HG02943 (cell line): ENCODE results near the gene SLCO4C1.
"Not testable (repeated sequence)": the region's sequence is repeated elsewhere in the genome, so short reads cannot be mapped to it uniquely, and the experiment has no call there.

ENCODE experiments used
- ATAC-seq: cut with Tn5 transposase; IDR thresholded peaks from one replicate; pipeline ENCODE4 v1.9.1; 2021; ENCODE audit warnings: mild to moderate bottlenecking, low read depth, moderate library complexity; ENCODE audit not compliant: unreplicated experiment

The SLCO4C1 gene, protein sequence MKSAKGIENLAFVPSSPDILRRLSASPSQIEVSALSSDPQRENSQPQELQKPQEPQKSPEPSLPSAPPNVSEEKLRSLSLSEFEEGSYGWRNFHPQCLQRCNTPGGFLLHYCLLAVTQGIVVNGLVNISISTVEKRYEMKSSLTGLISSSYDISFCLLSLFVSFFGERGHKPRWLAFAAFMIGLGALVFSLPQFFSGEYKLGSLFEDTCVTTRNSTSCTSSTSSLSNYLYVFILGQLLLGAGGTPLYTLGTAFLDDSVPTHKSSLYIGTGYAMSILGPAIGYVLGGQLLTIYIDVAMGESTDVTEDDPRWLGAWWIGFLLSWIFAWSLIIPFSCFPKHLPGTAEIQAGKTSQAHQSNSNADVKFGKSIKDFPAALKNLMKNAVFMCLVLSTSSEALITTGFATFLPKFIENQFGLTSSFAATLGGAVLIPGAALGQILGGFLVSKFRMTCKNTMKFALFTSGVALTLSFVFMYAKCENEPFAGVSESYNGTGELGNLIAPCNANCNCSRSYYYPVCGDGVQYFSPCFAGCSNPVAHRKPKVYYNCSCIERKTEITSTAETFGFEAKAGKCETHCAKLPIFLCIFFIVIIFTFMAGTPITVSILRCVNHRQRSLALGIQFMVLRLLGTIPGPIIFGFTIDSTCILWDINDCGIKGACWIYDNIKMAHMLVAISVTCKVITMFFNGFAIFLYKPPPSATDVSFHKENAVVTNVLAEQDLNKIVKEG

DNA sequence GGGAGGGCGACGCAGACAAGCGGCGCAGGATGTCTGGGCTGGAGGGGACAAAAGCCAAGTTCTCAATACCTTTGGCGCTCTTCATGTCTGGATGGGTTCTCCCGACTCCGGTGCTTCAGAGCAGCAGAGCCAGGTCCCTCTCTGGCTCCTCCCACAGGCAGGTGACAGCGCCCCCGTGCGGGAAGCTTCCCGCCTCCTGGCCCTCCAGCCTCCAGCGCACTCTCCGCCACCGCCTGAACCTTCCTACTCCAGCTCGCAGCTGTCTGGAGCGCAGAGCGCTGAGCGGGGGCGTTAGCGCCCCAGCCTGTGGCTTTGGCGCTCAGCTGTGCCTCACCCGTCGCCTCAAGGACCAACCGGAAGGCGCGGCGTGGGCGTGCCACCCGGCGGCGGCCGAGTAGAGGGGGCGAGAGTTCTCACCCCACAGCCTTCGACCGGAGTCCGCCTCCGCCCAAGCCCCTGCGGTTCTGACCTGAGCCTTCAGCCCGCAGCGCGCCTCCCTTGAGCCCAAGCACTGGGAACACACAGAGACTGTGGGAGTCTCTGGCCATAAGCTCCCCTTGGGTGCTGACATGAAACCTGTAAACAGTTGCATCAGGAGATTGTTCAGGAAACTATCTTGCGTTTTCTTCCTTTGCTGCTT is at the start of gene SLCO4C1:
Gene SLCO4C1 (minus strand): TSS at position 107 of the 640 bp plus-strand sequence. CDS start 22 bp downstream, at position 85.
- peak; percentile 95 for ATAC-seq

DNA sequence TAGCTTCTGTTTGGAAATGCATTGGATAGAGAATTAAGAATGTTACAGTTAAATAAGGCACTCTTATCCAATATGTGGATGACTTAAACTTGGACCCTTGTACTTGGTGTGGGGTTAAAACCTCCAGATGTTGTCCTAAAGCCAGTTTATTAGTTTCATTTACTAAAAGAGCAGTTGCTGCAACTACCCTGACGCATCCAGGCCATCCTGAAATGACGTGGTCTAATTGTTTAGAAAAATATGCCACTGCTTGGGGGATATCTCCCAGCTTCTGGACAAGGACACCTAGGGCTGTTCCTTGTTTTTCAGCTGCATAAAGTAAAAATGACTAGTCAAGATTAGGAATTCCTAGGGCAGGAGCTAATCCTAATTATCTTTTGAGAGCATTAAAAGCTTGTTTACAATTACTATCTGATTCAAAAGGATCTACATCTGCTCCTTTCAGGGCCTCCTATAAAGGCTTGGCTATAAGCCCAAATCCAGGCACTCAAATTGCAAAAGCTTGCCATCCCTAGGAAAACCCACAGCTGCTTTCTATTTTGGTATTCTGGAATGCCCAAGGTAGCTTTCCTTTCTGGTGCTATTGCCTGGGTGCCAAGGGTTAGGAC is 45.7 kb upstream of the SLCO4C1 start:
- ATAC-seq: no peak

DNA sequence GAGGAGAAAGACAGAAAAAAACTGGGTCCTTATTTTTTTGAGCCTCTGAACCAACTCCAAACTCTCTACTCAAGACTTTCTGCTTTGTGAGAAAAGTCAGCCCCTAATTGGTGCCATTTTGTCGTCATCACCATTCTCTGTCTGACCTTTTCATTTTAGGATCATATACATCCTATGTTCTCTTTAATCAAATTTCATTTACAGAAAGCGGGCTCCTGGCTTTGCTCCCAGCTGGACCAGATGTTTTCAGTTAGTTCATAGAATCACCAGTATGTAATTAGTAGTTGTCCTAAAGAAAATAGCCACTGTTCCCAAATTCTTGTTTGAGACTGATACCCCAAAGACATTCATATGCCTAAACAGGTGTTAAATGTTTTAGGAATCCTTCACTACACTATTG is 28.6 kb upstream of the SLCO4C1 start:
- no peak for ATAC-seq

DNA sequence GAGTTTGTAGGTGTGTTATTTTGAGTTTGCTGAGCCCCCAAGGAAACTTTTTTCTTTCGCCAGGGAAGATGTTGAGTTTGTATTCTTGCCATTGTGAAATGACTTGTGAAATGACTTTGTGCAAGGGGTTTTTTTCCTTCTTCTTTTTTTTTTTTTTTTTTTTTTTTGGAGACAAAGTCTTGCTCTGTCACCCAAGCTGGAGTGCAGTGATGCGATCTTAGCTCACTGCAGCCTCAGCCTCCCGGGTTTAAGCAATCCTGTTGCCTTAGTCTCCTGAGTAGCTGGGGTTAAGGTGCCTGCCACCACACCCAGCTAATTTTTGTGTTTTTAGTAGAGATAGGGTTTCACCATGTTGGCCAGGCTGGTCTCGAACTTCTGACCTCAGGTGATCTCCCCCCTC is 22.7 kb upstream of the SLCO4C1 start:
- ATAC-seq: not testable (repeated sequence)

DNA sequence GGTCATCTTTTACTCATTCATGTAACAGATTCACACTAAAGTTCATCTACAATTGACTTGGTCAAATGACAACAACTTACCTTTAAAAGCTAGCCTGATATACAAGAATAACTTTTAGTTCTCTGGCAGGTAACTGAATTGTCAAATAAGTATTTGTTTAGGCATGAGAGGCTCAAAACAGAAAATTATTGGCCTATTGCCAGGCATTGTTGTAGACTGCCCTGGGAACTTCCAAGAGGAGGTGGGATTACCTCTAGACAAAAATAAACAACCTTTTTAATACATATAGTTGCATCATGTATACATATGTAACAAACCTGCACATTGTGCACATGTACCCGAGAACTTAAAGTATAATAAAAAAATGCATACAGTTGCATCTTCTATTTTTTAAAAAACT is 18.2 kb upstream of the SLCO4C1 start:
- no peak for ATAC-seq

DNA sequence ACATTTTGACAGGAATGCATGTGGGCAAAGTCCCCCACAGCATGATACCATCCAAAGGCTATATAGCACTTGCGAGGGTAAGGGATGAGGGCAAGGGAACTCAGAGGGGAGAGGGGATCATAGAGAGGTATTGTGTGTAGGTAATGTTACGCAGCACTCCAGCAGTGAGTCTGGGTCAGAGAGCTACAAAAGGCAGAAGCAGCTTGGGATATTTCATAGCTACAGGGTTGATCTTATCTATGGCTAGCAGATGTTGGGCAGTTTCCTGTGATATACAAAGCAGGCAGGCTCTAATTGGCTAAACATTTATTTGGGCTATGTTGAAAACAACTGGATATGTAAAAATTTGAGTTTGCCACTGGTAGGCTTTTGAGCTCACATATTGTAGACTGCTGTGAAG is 17.8 kb upstream of the SLCO4C1 start:
- no peak for ATAC-seq

DNA sequence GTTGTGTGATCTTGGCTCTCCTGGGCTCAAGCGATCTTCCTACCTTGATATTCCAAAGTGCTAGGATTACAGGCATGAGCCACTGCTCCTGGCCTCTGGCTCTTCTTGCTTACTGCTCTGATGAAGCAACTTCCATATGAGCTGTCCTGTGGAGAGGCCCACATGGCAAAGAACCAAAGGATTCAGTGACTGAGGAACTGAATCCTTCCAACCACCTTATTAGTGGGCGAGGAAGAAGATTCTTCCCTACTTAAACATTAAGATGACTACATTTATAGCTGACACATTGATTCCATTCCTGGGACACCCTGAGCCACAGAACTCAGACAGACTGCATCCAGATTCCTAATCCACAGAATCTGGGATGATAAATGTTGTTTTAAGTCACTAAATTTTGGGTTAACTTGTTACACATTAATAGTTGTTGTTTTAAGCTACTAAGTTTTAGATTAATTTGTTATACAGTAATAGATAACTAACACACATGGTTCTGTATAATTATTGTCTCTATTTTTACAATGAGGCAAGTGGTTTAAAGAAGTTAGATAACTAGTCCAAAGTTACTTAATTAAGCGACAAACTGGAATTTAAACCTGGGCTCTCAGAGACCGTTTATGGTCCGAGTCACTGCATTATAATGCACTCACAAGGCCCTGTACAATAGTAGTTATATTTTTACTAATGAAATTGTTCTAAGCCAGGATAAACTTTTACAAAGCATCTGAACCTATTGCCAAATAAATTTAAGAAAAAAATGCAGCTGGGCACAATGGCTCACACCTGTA is 16.7 kb upstream of the SLCO4C1 start:
- ATAC-seq: no peak

DNA sequence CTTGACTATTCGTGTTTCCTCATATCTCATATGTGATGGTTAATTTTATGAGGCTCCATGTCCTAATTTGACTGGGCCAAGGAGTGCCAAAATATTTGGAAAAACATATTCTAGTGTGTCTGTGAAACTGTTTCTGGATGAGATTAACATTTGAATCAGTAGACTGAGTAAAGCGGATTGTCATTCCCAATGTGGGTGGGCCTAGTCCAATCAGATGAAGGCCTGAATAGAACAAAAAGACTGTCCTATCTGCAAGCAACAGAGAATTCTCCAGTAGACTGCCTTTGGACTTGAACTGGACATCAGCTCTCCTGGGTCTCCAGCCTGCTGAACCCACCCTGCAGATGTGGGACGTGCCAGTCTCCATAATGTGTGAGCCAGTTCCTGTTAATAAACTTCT is 13.5 kb upstream of the SLCO4C1 start:
- no peak for ATAC-seq

DNA sequence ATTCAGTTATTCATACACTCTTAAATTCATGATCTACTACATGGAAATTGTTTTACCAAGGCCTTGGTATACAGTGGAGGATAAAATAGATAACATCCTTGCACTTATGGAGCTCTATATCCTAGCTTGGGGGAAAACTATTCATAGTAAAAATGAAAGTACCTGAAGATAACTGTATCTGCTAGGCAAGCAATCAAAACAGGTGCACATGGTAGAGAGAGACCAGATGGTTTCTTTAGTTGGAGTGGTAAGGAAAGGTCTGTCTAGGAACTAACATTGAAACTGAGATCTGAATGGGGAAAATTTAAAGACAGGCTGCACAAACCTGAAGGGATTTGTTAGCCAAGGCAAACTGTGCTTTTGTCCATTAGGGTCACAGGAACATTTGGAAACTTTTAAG is 11.1 kb upstream of the SLCO4C1 start:
- ATAC-seq: no peak

DNA sequence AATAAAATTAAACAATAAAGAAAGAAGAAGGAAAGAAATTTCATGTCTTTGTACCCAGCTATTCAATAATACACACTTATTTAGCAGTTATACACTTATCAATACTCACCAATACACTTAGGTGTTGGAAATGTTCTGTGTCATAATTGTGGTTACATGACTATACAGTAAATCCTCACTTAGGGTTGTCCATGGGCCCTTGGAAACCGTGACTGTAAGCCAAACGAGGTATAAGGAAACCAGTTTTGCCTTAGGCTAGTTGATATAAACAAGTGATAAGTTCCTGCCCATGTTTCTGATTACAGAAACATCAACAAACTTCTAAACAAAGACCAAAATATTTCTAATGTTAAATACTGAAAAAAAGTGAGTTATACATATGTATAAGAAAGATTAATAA is 10.0 kb upstream of the SLCO4C1 start:
- no peak for ATAC-seq

DNA sequence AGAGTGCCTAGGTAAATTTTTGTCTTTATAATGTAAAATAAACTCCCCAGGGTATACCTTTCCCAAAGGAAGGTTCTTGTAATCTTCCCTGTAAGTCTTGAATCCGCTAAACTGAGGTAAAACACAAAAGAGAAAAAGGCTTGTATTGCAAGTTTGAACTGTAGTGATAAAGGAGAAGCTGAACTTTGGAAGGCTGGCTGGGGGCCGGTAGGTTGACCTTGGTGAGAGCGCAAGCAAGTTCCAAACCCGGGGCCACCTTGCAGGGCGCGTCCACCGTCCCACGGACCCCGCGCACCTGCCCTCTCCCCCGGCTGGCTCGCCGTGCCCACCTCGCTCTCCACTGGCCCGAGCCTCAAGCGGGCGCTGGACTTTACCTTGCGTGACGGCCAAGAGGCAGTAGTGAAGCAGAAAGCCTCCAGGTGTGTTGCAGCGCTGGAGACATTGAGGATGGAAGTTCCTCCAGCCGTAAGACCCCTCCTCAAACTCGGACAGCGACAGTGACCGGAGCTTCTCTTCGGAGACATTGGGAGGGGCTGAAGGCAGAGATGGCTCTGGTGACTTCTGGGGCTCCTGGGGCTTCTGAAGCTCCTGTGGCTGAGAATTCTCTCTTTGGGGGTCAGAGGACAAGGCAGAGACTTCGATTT is 428 bp downstream of the SLCO4C1 start:
- ATAC-seq: peak; percentile 5

DNA sequence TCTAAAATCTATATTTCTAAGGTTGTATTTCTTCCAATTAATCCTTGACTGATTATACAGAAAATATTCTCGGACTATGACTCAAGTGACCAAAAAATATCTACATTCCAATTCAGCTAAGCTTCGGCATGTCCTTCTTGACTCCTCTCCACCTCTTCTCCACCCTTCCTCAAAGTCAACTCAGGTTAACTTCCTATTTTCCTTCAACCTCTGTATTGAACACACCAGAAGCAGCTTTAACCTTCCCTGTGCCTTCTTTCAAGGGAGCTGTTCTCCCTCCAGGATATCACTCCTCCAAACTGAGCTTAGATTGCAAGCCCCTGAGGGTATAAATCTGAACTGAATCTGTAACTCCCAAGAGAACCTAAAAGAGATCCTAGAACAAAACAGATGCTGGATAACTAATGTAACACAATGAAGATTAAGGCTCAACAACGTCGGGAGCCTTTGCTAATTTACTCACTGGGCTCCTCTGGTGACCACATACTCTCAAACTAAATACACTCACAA is 1.1 kb downstream of the SLCO4C1 start:
- no peak for ATAC-seq

DNA sequence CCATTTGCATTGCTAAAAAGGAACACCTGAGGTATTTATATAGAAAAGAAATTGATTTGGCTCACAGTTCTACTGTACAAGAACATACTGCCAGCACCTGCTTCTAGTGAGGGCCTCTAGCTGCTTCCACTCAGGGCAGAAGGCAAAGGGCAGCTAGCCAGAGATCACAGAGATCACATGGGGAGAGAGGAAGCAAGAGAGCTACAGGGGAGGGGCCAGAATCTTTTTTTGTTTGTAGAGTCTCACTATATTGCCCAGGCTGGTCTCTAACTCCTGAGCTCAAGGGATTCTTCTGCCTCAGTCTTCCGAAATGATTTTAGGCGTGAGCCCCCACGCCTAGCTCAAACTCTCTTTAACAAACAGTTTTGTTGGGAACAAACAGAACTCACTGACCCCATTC is 6.1 kb downstream of the SLCO4C1 start:
- no peak for ATAC-seq

DNA sequence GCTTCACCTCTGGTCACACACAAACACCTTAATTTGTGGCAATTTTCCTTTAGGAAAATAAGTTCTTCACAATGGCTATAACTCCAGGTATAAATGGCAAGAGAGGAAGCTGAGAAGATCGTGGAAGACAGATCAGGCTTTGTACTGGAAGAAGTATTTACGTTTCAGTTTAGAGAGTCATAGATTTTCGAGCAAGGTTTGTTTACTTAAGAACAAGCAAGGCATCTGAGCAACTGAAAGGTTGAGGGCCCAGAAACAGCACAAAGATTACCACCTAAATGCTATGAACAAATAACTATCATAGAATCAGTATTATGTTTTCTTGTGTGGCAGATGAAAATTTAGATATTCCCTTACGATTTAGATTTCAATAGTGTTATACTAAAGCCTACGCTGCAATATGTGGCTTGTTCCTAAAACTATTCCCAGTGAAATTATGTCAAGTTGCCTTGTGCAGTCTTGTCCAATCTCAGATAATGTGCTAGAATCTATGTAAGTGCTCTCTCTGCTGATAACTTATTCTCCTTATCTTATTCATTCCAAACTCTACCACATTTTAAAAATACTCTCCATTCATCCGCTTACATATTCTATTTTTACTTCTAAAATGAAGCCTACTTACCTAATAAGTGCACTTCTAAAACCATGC is 6.7 kb downstream of the SLCO4C1 start:
- ATAC-seq: no peak

DNA sequence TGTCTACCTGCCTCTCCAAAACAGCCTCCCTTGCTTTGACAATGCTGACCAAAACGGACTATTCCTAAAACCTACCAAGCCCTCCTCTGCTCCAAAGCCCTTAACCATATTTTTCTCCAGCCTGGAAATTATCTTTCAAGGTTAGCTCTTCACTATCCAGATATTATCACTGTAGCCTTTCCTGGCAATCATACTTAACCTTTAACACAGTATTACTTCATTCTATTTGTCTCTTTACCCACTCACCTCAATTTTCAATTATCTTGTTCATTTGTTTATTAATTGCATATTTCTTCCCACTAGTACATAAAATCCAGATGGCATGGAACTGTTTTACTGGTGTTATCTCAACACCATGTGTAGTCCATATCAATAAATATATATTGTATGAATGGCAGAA is 7.5 kb downstream of the SLCO4C1 start:
- no peak for ATAC-seq

DNA sequence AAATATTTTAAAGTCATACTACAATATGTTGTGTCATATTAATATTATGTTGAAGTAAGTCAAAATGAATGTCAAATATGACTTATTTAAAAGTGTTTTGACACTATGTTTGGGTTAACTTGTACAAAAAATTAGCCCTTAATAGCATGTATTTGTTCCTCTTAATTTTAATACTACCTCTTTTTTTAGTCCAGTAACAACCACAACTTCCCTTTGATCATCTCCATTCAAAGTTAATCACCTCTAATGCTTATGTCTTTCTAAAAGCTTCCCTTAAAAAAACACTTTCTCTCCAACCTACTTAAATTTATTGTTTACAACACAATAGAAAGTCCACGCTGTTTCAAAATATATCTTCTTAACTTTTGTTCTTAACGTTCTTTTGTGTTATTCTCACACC is 9.6 kb downstream of the SLCO4C1 start:
- ATAC-seq: no peak

DNA sequence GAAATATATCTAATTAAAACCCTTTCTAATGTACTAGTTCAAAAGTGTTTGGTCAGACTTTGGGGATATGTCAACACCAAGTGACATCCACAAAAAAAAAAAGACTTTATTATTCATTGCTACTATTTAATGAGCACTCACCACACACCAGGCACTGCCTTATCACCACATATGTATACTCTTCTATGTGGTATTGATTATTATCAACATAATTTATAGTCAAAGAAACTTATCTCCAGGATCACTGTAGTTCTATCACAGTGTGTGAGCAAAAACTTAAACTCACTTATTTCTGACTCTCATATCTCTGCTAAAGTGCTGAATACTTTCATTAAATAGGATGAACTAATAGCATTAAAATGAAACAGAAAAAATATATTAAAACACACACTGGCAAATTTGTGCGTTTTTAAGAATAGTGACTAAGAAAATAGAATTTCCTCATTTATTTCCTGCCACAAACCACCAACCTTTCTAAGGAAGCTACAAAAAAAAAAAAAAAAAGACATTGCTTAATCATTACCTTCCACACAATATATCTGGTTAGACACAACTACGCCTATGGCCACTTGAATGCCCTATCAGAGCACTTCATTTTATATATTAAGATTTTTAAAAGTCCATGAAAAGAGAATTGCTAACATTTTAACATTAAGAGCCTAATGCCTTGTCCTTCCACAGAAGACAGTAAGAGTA is 12.8 kb downstream of the SLCO4C1 start:
- ATAC-seq: peak; percentile 63

DNA sequence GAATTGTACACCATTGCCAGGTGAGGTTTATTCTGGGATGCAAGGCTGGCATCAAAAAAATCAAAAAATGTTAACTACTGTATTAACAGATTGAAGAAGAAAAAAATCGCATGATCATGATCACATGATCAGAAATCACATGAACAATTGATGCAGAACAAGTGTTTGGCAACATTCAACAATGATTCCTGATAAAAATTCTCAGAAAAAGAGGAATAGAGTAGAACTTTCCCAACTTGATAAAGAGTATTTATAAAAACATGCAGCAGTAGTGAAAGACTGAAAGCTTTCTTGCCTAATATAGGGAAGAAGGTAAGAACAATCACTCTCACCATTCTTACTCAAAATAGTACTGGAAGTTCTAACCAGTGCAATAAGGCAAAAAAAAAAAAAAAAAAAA is 16.4 kb downstream of the SLCO4C1 start:
- ATAC-seq: no peak

DNA sequence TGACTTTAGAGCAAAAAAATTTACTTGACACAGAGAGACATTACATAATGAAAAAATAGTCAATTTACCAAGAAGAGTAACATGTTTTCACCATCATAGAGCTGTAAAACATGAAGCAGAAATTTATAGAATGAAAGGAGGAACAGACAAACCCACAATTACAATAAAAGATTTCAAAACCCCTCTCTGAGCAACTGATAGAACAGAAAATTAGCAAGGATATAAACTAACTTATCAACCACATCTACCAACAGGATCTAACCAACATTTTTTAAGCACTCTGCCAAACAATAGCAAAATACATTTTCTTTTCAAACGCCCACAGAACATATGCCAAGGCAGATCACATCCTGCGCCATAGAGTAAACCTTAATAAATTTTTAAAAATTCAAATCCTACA is 17.9 kb downstream of the SLCO4C1 start:
- ATAC-seq: no peak
